ENCODE data around the gene CRYBA1.

CRYBA1 gene

GRCh38 chr17:29245401-29245800, 1.3 kb upstream of the CRYBA1 start:
- H3K4me3 ChIP-seq (ENCODE audit: low read depth, low read length): no peak overlapping the region
- no peak for TF ChIP-seq CTCF (IDR thresholded peaks at IDR 0.05; ENCODE audit: control insufficient read depth, extremely low read depth, insufficient read depth)

GRCh38 chr17:29247219-29247618, 560 bp downstream of the CRYBA1 start:
- no peak overlapping the region for H3K4me3 ChIP-seq (ENCODE audit: low read depth, low read length)
- no peak for TF ChIP-seq CTCF (IDR thresholded peaks at IDR 0.05; ENCODE audit: control insufficient read depth, extremely low read depth, insufficient read depth)
- no peak for DNase-seq (ENCODE audit: low read depth)

More at GRCh38 chr17:29245401-29245800, 1.3 kb upstream of the CRYBA1 start:
- no peak for DNase-seq (ENCODE audit: low read depth)

- H3K4me3 ChIP-seq (ENCODE audit: low read depth, low read length): no peak overlapping the region
Observed at GRCh38 chr17:29248845-29249244, 2.2 kb downstream of the CRYBA1 start.

GRCh38 chr17:29250666-29251065, 4.0 kb downstream of the CRYBA1 start:
- DNase-seq (ENCODE audit: low read depth): no peak
- H3K4me3 ChIP-seq (ENCODE audit: low read depth, low read length): no peak overlapping the region
- TF ChIP-seq CTCF (IDR thresholded peaks at IDR 0.05; ENCODE audit: control insufficient read depth, extremely low read depth, insufficient read depth): no peak

More at GRCh38 chr17:29248845-29249244, 2.2 kb downstream of the CRYBA1 start:
- no peak for DNase-seq (ENCODE audit: low read depth)
- TF ChIP-seq CTCF (IDR thresholded peaks at IDR 0.05; ENCODE audit: control insufficient read depth, extremely low read depth, insufficient read depth): no peak

GRCh38 chr17:29251184-29251583, 4.5 kb downstream of the CRYBA1 start:
- DNase-seq (ENCODE audit: low read depth): no peak
- no peak overlapping the region for H3K4me3 ChIP-seq (ENCODE audit: low read depth, low read length)
- TF ChIP-seq CTCF (IDR thresholded peaks at IDR 0.05; ENCODE audit: control insufficient read depth, extremely low read depth, insufficient read depth): no peak

- no peak for TF ChIP-seq CTCF (IDR thresholded peaks at IDR 0.05; ENCODE audit: control insufficient read depth, extremely low read depth, insufficient read depth)
Observed at GRCh38 chr17:29252101-29252791, 5.6 kb downstream of the CRYBA1 start.

GRCh38 chr17:29253037-29253436, 6.4 kb downstream of the CRYBA1 start:
- DNase-seq (ENCODE audit: low read depth): no peak
- TF ChIP-seq CTCF (IDR thresholded peaks at IDR 0.05; ENCODE audit: control insufficient read depth, extremely low read depth, insufficient read depth): no peak
- no peak overlapping the region for H3K4me3 ChIP-seq (ENCODE audit: low read depth, low read length)

More at GRCh38 chr17:29252101-29252791, 5.6 kb downstream of the CRYBA1 start:
- DNase-seq (ENCODE audit: low read depth): no peak
- no peak overlapping the region for H3K4me3 ChIP-seq (ENCODE audit: low read depth, low read length)
